Lung (tissue), 12 donors: Measurements from ENCODE around the gene FLYWCH2. TPM values are rescaled to one million over a fixed set of nuclear protein-coding genes. Genes with fewer than 3 reads are reported as not detected.

ENCODE experiments used
- ATAC-seq: fragments of 200-7000 bp; cut with Tn5 transposase; one replicate; pipeline ENCODE4 v1.9.1; 2020; ENCODE audit warnings: moderate number of reproducible peaks; ENCODE audit not compliant: insufficient read depth, low FRiP score
- DNase-seq, 3 donors: peaks; one replicate each; pipeline ENCODE4 v3.0.0-alpha.2; 2013 to 2017
- H3K27ac ChIP-seq, 2 donors: one replicate each; pipeline ENCODE4 v1.5.1; 2013; ENCODE audit warnings: mild to moderate bottlenecking in 2 of 2, moderate library complexity in 2 of 2, control low read depth in 1 of 2, inconsistent platforms in 1 of 2, low read depth in 1 of 2, low read length in 1 of 2
- H3K27me3 ChIP-seq, 3 donors: one replicate each; pipeline ENCODE4 v1.5.1; 2013; ENCODE audit warnings: low read length in 2 of 3; ENCODE audit not compliant: control insufficient read depth in 3 of 3, insufficient read depth in 3 of 3
- H3K36me3 ChIP-seq, 4 donors: one replicate each; pipeline ENCODE4 v1.5.1; 2013; ENCODE audit warnings: low read length in 4 of 4, mild to moderate bottlenecking in 1 of 4, moderate library complexity in 1 of 4; ENCODE audit not compliant: control insufficient read depth in 4 of 4, insufficient read depth in 4 of 4
- H3K4me1 ChIP-seq, 5 donors: one replicate each; pipeline ENCODE4 v1.5.1; 2013; ENCODE audit warnings: low read length in 5 of 5, mild to moderate bottlenecking in 2 of 5, moderate library complexity in 1 of 5; ENCODE audit not compliant: control insufficient read depth in 5 of 5, insufficient read depth in 5 of 5
- H3K4me3 ChIP-seq: one replicate; pipeline ENCODE4 v1.5.1; 2013; ENCODE audit warnings: mild to moderate bottlenecking, control low read depth, moderate library complexity
- H3K9ac ChIP-seq, 2 donors: one replicate each; pipeline ENCODE4 v1.5.1; 2013; ENCODE audit warnings: low read length in 2 of 2, control low read depth in 1 of 2; ENCODE audit not compliant: insufficient read depth in 1 of 2
- H3K9me3 ChIP-seq, 4 donors: one replicate each; pipeline ENCODE4 v1.5.1; 2013; ENCODE audit warnings: low read length in 3 of 4, mild to moderate bottlenecking in 1 of 4, moderate library complexity in 1 of 4; ENCODE audit not compliant: control insufficient read depth in 4 of 4, insufficient read depth in 3 of 4
- CTCF ChIP-seq: IDR thresholded peaks from 2 replicates; pipeline ENCODE4 v1.5.1; 2012; ENCODE audit warnings: mild to moderate bottlenecking; ENCODE audit errors: control extremely low read depth, extremely low read depth
- WGBS, 2 donors: extraction: QIAGEN DNeasy Blood & Tissue Kit; methylation state at CpG; one replicate each; pipeline ENCODE4 v1.1.7; 2013; 5-methylcytosine and 5-hydroxymethylcytosine counted together
- polyA plus RNA-seq, 2 donors: library from polyadenylated mRNA; stranded (reverse); fragments of 200-250 nt; gene quantifications; one replicate each; pipeline ENCODE4 v1.2.1, GENCODE V29; 2013
- total RNA-seq, 2 donors: library from RNA; depleted of rRNA in 1 of 2; stranded (reverse); fragments of >200 nt in 1 of 2; gene quantifications; one replicate each; pipeline ENCODE4 v1.2.1, GENCODE V29; 2014 to 2021
- donor health status: control.
- donor health status: control.
- donor health status: Bipolar disorder and iron deficiency.
- donor health status: healthy.
- donor health status: DM: yes; HTN: yes; CAD: no.

FLYWCH2 gene
- total and polyA plus RNA-seq, 4 donors = 26.7 to 40.6 (median 39.2) TPM

- Histone ChIP-seq H3K27ac (no peak overlapping the region), H3K36me3 (peaks cover 0 to 2% (median 0%) of the 10 kb centered on the region in 4 donors), H3K4me1 (no peaks in the 10 kb centered on the region), H3K9ac (no peak overlapping the region), H3K27me3 (peaks cover 0 to 7% (median 5%) of the 10 kb centered on the region in 3 donors), H3K9me3 (peaks cover 0 to 7% (median 0%) of the 10 kb centered on the region in 4 donors), H3K4me3 (no peak overlapping the region)
- no peak for DNase-seq
- no peak for ATAC-seq
- WGBS, 2 donors = 93% methylated on average over 6 of the region's 6 CpGs
- TF ChIP-seq CTCF = no peak
These were observed 27.5 kb upstream of the FLYWCH2 start for GRCh38 chr16:2855536-2855935.

- H3K4me1 ChIP-seq = no peaks in the 10 kb centered on the region
- no peak for TF ChIP-seq CTCF
- peaks cover 0 to 2% (median 0%) of the 10 kb centered on the region in 4 donors for H3K36me3 ChIP-seq
- peaks cover 0 to 13% (median 0%) of the 10 kb centered on the region in 4 donors for H3K9me3 ChIP-seq
- peaks cover 0 to 7% (median 5%) of the 10 kb centered on the region in 3 donors for H3K27me3 ChIP-seq
- no peak overlapping the region for H3K27ac ChIP-seq
- ATAC-seq (no peak), DNase-seq (no peak)
- no peak overlapping the region for H3K4me3 ChIP-seq
- no peak overlapping the region for H3K9ac ChIP-seq
- WGBS, 2 donors = 86 to 87% methylated on average over 14 of the region's 14 CpGs
These were observed 26.8 kb upstream of the FLYWCH2 start for GRCh38 chr16:2856061-2856670.

GRCh38 chr16:2856686-2857450, 26.1 kb upstream of the FLYWCH2 start:
- DNase-seq (no peak), ATAC-seq (no peak)
- Histone ChIP-seq H3K4me1 (no peaks in the 10 kb centered on the region), H3K27me3 (peaks cover 0 to 7% (median 5%) of the 10 kb centered on the region in 3 donors), H3K4me3 (peak overlapping the region; percentile 45), H3K27ac (peak overlapping the region in 1 of 2 donors; percentile 68), H3K9ac (no peak overlapping the region), H3K36me3 (peaks cover 0 to 2% (median 0%) of the 10 kb centered on the region in 4 donors), H3K9me3 (peaks cover 0 to 14% (median 0%) of the 10 kb centered on the region in 4 donors)
- WGBS, 2 donors = 80 to 92% methylated on average over 23 to 24 of the region's 24 CpGs
- TF ChIP-seq CTCF = no peak
